B cell (primary cell): ENCODE measurements around the gene CHD1L. TPM values are rescaled to one million over a fixed set of nuclear protein-coding genes. Genes with fewer than 3 reads are reported as not detected.
"Not testable (repeated sequence)": the region's sequence is repeated elsewhere in the genome, so short reads cannot be mapped to it uniquely, and the experiment has no call there.

Experiments used
- ATAC-seq: fragments of 200-7000 bp; cut with Tn5 transposase; one replicate; pipeline ENCODE4 v1.10.0; 2021; ENCODE audit warnings: low read depth, mild to moderate bottlenecking, moderate number of reproducible peaks, moderate library complexity
- CTCF ChIA-PET: fragments of 350-600 bp; sonication (Branson Sonifier 250); formaldehyde crosslinking; loops from one replicate; lab custom pipeline; 2021; ENCODE audit warnings: antibody characterized with exemption, inconsistent platforms; lab: Charles Lee
- POLR2A ChIA-PET: fragments of 350-600 bp; sonication (Branson Sonifier 250); formaldehyde crosslinking; loops from one replicate; lab custom pipeline; 2021; ENCODE audit warnings: antibody characterized with exemption; lab: Charles Lee
- DNase-seq: peaks from one replicate; pipeline ENCODE4 v3.0.0; 2013
- H2AFZ ChIP-seq: 2 replicates; pipeline ENCODE4 v1.6.1; 2012; ENCODE audit warnings: mild to moderate bottlenecking, low read depth, low read length; ENCODE audit not compliant: insufficient read depth, poor library complexity, severe bottlenecking
- H3K27ac ChIP-seq, 2 donors: 1 replicate in 1 of 2; 2 replicates in 1 of 2; pipeline ENCODE4 v1.5.1; 2012 to 2013; ENCODE audit warnings: low read length in 2 of 2, mild to moderate bottlenecking in 2 of 2, moderate library complexity in 1 of 2
- H3K27me3 ChIP-seq, 4 experiments: fragments of 200-600 bp in 1 of 4; sonication (generic) in 1 of 4; replicated peaks in 1 of 4; 1 replicate in 2 of 4; 2 replicates in 2 of 4; pipeline versions ENCODE4 v1.6.1 to v1.7.0; 2013 to 2016; ENCODE audit warnings: low read length in 3 of 4, mild to moderate bottlenecking in 2 of 4, mixed read lengths in 1 of 4, moderate library complexity in 1 of 4; ENCODE audit not compliant: insufficient read depth in 4 of 4, control insufficient read depth in 3 of 4; ENCODE audit errors: control extremely low read depth in 1 of 4
- H3K36me3 ChIP-seq, 2 experiments: replicated peaks in 1 of 2; 1 replicate in 1 of 2; 2 replicates in 1 of 2; pipeline versions ENCODE4 v1.6.1 to v1.7.1; 2013; ENCODE audit warnings: low read length in 1 of 2; ENCODE audit not compliant: insufficient read depth in 2 of 2, control insufficient read depth in 1 of 2; ENCODE audit errors: control extremely low read depth in 1 of 2, extremely low read depth in 1 of 2
- H3K4me1 ChIP-seq, 2 donors: fragments of 200-600 bp in 1 of 2; sonication (generic) in 1 of 2; 1 replicate in 1 of 2; 2 replicates in 1 of 2; pipeline versions ENCODE4 v1.5.1 to v1.6.1; 2013 to 2017; ENCODE audit warnings: low read length in 2 of 2; ENCODE audit not compliant: control insufficient read depth in 2 of 2, insufficient read depth in 2 of 2
- H3K4me2 ChIP-seq: replicated peaks from 2 replicates; pipeline ENCODE3; 2012; ENCODE audit warnings: mild to moderate bottlenecking, low read depth, low read length; ENCODE audit not compliant: poor library complexity, severe bottlenecking
- H3K4me3 ChIP-seq, 5 experiments: fragments of 200-600 bp in 1 of 5; sonication (generic) in 1 of 5; 1 replicate in 3 of 5; 2 replicates in 2 of 5; pipeline versions ENCODE4 v1.5.1 to v1.7.0; 2011 to 2016; ENCODE audit warnings: low read length in 4 of 5, mild to moderate bottlenecking in 4 of 5, low read depth in 2 of 5, control low read depth in 1 of 5, moderate library complexity in 1 of 5; ENCODE audit not compliant: insufficient read depth in 1 of 5; ENCODE audit errors: control extremely low read depth in 1 of 5, extremely low read depth in 1 of 5
- H3K79me2 ChIP-seq: fragments of 200-600 bp; sonication (generic); one replicate; pipeline ENCODE4 v1.6.0; 2016; ENCODE audit warnings: low read length; ENCODE audit not compliant: control insufficient read depth, insufficient read depth
- H3K9ac ChIP-seq: fragments of 200-600 bp; sonication (generic); 2 replicates; pipeline ENCODE4 v1.6.1; 2017; ENCODE audit warnings: mild to moderate bottlenecking, low read length, moderate library complexity
- H3K9me3 ChIP-seq, 3 donors: one replicate each; pipeline versions ENCODE4 v1.6.1 to v1.7.1; 2013; ENCODE audit warnings: low read length in 2 of 3; ENCODE audit not compliant: control insufficient read depth in 2 of 3, insufficient read depth in 1 of 3; ENCODE audit errors: control extremely low read depth in 1 of 3
- H4K20me1 ChIP-seq: 2 replicates; pipeline ENCODE4 v1.6.0; 2012; ENCODE audit warnings: mild to moderate bottlenecking, low read length; ENCODE audit not compliant: insufficient read depth, control insufficient read depth, poor library complexity, severe bottlenecking
- H3K27ac Mint-ChIP-seq: one replicate; pipeline ENCODE4 v1.8.0; 2021; ENCODE audit warnings: mixed read lengths
- H3K27me3 Mint-ChIP-seq: one replicate; pipeline ENCODE4 v1.8.0; 2021; ENCODE audit warnings: mixed read lengths
- H3K4me1 Mint-ChIP-seq: one replicate; pipeline ENCODE4 v1.8.0; 2021; ENCODE audit warnings: mixed read lengths
- H3K4me3 Mint-ChIP-seq: one replicate; pipeline ENCODE4 v1.8.0; 2021; ENCODE audit warnings: mixed read lengths
- H3K9me3 Mint-ChIP-seq: one replicate; pipeline ENCODE4 v1.8.0; 2022; ENCODE audit warnings: mixed read lengths; ENCODE audit not compliant: insufficient read depth
- EZH2 ChIP-seq: IDR thresholded peaks from 2 replicates; pipeline ENCODE4 v1.6.1; 2012; ENCODE audit warnings: borderline replicate concordance, low read depth, mild to moderate bottlenecking, moderate library complexity, low read length; ENCODE audit not compliant: insufficient read depth, poor library complexity, severe bottlenecking
- WGBS: methylation state at CpG from one replicate; pipeline ENCODE4 v1.1.5; 2013; ENCODE audit warnings: missing lambda C conversion rate; ENCODE audit not compliant: insufficient coverage; 5-methylcytosine and 5-hydroxymethylcytosine counted together
- intact Hi-C: fragments of 100-400 bp; cut with micrococcal nuclease; formaldehyde crosslinking; loops from one replicate; pipeline ENCODE4 v1.10.0; 2022
- polyA plus RNA-seq: library from polyadenylated mRNA; depleted of rRNA; stranded (reverse); fragments of >200 nt; gene quantifications from 2 replicates; pipeline ENCODE4 v1.2.3, GENCODE V29; 2012
- total RNA-seq, 2 donors: library from RNA; stranded (reverse); fragments of 120-200 nt in 1 of 2; gene quantifications; 1 replicate in 1 of 2; 2 replicates in 1 of 2; pipeline versions ENCODE4 v1.2.3 to v1.2.4, GENCODE V29; 2013 to 2022
- TF ChIP-seq, protein P1 (sequence below): fragments of 200-600 bp; IDR thresholded peaks from one replicate; pipeline ENCODE4 v1.8.0; 2022; ENCODE audit warnings: antibody characterized with exemption, mild to moderate bottlenecking

CHD1L gene
- total and polyA plus RNA-seq, 2 donors (not counting 1 experiment from before 2014, with no cell fraction given) = 32.4 to 54.6 TPM

DNA sequence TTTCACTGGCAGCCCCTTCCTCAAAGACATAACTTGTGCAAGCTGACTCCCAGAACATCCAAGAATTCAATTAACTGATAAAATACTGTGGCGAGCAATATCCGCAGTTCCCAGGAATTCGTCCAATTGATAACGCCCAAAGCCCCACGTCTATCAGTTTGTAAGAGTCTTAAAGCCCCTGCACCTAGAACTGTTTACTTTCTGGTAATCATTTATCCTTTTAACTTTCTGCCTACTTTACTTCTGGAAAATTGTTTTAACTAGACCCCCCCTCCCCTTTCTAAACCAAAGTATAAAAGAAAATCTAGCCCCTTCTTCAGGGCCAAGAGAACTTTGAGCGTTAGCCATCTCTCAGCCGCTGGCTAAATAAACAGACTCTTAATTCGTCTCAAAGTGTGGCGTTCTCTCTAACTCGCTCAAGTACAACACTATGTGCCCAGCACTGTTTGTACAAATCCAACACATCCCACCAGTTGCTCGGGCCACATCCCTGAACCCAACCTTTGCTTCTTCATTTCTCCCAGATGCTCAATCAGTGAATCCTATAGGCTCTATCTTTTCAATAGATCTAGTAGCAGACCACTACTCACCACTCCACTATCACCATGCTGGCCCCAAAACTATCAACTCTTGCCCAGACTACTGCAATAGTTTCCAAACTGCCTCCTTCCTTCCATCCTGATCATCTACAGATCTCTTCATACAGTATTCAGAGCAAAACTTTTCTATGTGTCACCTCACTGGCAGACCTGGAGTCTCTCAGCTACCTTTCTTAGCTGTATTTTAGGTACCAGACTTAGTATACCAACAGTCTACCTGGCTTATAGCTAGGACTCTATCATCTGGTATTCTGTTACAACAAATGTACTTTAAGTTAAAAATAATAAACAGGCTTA is 3.3 kb upstream of the CHD1L start:
- Histone ChIP-seq H3K36me3 (no peaks in the 10 kb centered on the region), H3K9me3 (peaks cover 0 to 16% (median 5%) of the 10 kb centered on the region in 3 donors), H2AFZ (no peak overlapping the region), H3K9ac (no peak overlapping the region), H3K27ac (no peak overlapping the region), H3K4me3 (no peak overlapping the region), H3K79me2 (peaks cover 15% of the 10 kb centered on the region), H3K27me3 (peaks cover 0 to 12% (median 4%) of the 10 kb centered on the region in 4 experiments), H4K20me1 (no peaks in the 10 kb centered on the region), H3K4me1 (peaks cover 11 to 17% of the 10 kb centered on the region in 2 donors), H3K4me2 (no peak overlapping the region)
- H3K27me3 Mint-ChIP-seq = peaks cover 6% of the 10 kb centered on the region
- DNase-seq (no peak), ATAC-seq (no peak)
- H3K4me1 Mint-ChIP-seq = peaks cover 14% of the 10 kb centered on the region
- no peak overlapping the region for H3K27ac Mint-ChIP-seq
- H3K4me3 Mint-ChIP-seq = no peak overlapping the region
- POLR2A ChIA-PET = no interaction called here
- CTCF ChIA-PET = interaction anchor here (1.2 kb wide), 1 partner anchor 66 kb away, joined by 5 read pairs; no protein-coding TSS in a partner anchor
- intact Hi-C loops = no loop called here
- 98% methylated on average over 6 of the region's 11 CpGs for WGBS
- TF ChIP-seq EZH2 = no peak
- TF ChIP-seq, protein P1, sequence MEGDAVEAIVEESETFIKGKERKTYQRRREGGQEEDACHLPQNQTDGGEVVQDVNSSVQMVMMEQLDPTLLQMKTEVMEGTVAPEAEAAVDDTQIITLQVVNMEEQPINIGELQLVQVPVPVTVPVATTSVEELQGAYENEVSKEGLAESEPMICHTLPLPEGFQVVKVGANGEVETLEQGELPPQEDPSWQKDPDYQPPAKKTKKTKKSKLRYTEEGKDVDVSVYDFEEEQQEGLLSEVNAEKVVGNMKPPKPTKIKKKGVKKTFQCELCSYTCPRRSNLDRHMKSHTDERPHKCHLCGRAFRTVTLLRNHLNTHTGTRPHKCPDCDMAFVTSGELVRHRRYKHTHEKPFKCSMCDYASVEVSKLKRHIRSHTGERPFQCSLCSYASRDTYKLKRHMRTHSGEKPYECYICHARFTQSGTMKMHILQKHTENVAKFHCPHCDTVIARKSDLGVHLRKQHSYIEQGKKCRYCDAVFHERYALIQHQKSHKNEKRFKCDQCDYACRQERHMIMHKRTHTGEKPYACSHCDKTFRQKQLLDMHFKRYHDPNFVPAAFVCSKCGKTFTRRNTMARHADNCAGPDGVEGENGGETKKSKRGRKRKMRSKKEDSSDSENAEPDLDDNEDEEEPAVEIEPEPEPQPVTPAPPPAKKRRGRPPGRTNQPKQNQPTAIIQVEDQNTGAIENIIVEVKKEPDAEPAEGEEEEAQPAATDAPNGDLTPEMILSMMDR = no peak
- H3K9me3 Mint-ChIP-seq = no peaks in the 10 kb centered on the region

DNA sequence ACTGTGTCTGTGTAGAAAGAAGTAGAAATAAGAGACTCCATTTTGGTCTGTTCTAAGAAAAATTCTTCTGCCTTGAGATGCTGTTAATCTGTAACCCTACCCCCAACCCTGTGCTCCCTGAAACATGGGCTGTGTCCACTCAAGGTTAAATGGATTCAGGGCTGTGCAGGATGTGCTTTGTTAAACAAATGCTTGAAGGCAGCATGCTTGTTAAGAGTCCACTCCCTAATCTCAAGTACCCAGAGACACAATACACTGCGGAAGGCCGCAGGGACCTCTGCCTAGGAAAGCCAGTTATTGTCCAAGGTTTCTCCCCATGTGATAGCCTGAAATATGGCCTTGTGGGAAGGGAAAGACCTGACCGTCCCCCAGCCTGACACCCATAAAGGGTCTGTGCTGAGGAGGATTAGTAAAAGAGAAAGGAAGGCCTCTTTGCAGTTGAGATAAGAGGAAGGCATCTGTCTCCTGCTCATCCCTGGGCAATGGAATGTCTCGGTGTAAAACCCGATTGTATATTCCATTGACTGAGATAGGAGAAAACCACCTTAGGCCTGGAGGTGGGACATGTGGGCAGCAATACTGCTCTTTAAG is 2.3 kb upstream of the CHD1L start:
- H3K27me3 Mint-ChIP-seq, ATAC-seq, POLR2A ChIA-PET, H3K9ac ChIP-seq, H2AFZ ChIP-seq, H3K4me2 ChIP-seq, H3K4me3 Mint-ChIP-seq, H3K36me3 ChIP-seq, H3K4me3 ChIP-seq, H3K9me3 Mint-ChIP-seq, H4K20me1 ChIP-seq, H3K27ac ChIP-seq, DNase-seq, H3K27ac Mint-ChIP-seq: not testable (repeated sequence)
- CTCF ChIA-PET = interaction anchor here (1.2 kb wide), 1 partner anchor 67 kb away, joined by 5 read pairs; no protein-coding TSS in a partner anchor
- Histone ChIP-seq H3K27me3 (peaks cover 0 to 12% (median 4%) of the 10 kb centered on the region in 4 experiments), H3K9me3 (peaks cover 0 to 16% (median 5%) of the 10 kb centered on the region in 3 donors), H3K79me2 (peaks cover 26% of the 10 kb centered on the region), H3K4me1 (peaks cover 12 to 17% of the 10 kb centered on the region in 2 donors)
- intact Hi-C loops = loop anchor here (5.0 kb wide), 1 partner anchor 357 kb away; no protein-coding TSS in a partner anchor
- H3K4me1 Mint-ChIP-seq = peaks cover 21% of the 10 kb centered on the region
- 100% methylated on average over 2 of the region's 5 CpGs for WGBS
